IPS-18a (cell line): ENCODE data around the gene NPDC1.
A peak's percentile ranks its signal among the peaks of the same experiment; 100 is the strongest.

Experiments used
- H3K27ac ChIP-seq: one replicate; pipeline ENCODE4 v1.5.1; 2013; ENCODE audit warnings: low read length
- H3K27me3 ChIP-seq: one replicate; pipeline ENCODE4 v1.6.1; 2013; ENCODE audit warnings: mild to moderate bottlenecking, low read length; ENCODE audit not compliant: control insufficient read depth, insufficient read depth
- H3K36me3 ChIP-seq: one replicate; pipeline ENCODE4 v1.6.1; 2013; ENCODE audit warnings: low read depth, low read length; ENCODE audit not compliant: control insufficient read depth
- H3K4me1 ChIP-seq: one replicate; pipeline ENCODE4 v1.6.1; 2013; ENCODE audit warnings: low read depth, low read length; ENCODE audit not compliant: control insufficient read depth
- H3K4me3 ChIP-seq: one replicate; pipeline ENCODE4 v1.5.1; 2013; ENCODE audit warnings: low read length
- H3K9ac ChIP-seq: one replicate; pipeline ENCODE4 v1.6.1; 2013; ENCODE audit warnings: mild to moderate bottlenecking, low read length, moderate library complexity
- H3K9me3 ChIP-seq: one replicate; pipeline ENCODE4 v1.6.1; 2013; ENCODE audit warnings: low read depth, low read length; ENCODE audit not compliant: control insufficient read depth

Gene NPDC1

DNA sequence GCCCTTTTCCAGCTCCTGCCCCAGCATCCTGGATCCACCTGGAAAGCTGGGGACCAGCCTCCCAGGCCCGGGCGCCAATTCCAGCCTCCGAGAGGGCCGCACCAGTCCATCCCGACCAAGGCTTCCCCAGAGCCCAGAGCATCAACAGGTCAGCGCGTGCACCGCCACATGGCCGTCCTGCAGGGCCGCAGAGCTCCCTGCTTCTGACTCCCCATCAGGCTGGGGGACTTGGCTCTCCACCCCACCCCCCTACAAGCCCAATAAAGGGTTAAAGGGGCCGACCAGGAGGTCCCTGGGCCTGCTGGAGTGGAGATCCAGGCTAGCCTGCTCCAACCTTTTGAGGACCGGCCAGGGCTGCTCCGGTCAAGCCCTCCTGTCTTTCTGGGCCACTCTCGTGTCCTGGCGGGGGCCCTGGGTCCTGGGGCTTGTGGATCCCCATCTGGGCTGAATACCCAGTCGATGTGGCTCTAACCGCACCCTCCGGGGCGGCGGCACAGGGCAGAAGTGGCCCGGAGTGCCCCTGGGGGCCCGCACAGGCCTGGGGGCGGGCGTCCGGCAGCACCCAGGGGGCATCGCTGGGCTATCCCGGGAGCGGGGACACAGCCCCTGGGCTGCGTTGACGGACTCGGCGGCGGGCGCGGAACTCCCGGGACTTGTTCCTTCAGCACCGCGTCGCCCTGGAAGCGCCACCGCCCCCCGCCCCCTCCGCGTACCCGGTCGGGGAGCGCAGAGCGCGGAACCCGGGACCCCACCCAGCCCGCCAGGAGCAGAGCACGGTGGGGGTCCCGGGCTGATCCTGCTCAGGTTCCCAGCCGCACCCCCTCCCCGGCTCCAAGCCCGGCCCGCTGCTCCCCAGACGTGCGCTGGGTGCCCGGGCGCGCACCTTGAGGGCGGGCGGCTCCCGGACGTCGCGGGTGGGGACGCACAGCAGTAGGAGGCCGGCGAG is 7.3 kb upstream of the NPDC1 start:
- Histone ChIP-seq H3K4me1 (no peaks in the 10 kb centered on the region), H3K27me3 (peaks cover 80% of the 10 kb centered on the region), H3K27ac (no peak overlapping the region), H3K9me3 (no peaks in the 10 kb centered on the region), H3K4me3 (peak overlapping the region; percentile 27), H3K36me3 (no peaks in the 10 kb centered on the region), H3K9ac (no peak overlapping the region)

DNA sequence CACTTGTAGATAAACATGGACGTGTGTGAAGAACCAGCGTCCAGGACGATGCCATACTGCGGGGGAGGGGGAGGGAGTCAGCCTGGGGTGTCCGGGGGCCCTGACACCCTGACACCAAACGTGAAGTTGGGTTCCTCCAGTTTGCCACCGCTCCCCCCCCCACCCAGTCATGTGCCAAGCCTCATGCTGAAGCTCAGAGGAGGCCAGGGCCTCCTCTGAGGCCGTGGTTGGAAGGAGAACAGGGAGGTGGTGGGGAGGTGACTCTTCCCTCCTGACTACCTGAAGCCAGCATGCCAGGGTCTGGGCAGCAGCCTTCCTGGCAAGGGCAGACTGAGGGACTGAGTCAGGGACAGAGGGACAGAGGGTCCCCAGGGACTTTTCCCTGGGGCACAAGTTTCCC is 6.3 kb upstream of the NPDC1 start:
- Histone ChIP-seq H3K4me1 (no peaks in the 10 kb centered on the region), H3K9me3 (no peaks in the 10 kb centered on the region), H3K4me3 (no peak overlapping the region), H3K9ac (no peak overlapping the region), H3K36me3 (no peaks in the 10 kb centered on the region), H3K27ac (no peak overlapping the region), H3K27me3 (peaks cover 86% of the 10 kb centered on the region)

DNA sequence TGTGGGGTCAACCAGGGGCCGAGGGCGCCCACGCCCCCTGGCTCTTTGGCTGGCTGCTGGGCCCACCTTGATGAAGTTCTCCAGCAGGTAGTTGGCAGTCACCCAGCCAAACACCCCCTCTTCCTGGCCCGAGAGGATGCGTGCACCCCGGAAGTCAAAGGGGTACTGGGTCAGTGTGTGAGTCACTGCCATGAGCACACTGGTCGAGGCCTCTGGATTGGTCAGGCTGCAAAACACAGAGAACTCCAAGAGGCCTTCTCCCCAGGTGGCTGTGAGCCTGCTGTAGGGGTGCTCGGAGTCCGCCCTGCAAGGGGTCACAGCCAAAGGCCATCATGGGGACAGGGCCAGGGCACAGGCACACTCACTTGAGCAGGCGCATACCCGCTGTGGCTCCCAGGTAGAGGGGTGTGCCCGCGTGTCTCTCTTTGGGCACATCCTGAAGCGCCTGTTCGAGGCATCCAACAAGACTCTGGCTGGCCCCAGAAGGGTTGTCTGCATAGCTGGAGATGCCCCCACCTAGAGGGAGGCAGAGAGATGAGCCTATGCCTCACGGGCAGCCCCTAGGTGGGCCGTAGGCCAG is 5.3 kb upstream of the NPDC1 start:
- no peak overlapping the region for H3K27ac ChIP-seq
- no peak overlapping the region for H3K4me3 ChIP-seq
- H3K9ac ChIP-seq, result no peak overlapping the region
- no peaks in the 10 kb centered on the region for H3K9me3 ChIP-seq
- H3K4me1 ChIP-seq, result no peaks in the 10 kb centered on the region
- H3K36me3 ChIP-seq, result no peaks in the 10 kb centered on the region
- peaks cover 93% of the 10 kb centered on the region for H3K27me3 ChIP-seq

DNA sequence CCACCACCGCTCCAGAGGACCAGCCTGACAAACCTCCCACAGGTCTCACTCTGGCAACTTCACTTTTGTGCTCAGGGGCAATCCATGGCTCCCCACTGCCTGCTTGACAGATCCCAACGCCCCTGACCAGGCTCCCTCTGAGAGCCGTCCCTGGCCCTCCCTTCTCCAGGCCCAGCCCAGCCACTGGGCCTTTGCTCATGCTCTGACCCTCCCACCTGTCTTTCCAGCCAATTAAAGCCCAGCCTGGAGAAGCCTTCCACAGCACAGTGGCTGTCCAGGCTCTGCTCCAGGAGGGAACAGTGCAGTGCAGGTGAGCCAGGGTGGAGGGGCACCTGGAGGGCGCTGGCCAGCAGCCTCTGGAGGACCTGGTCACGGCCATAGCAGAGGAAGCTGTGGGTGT is 4.6 kb upstream of the NPDC1 start:
- peaks cover 88% of the 10 kb centered on the region for H3K27me3 ChIP-seq
- H3K9ac ChIP-seq, result no peak overlapping the region
- H3K9me3 ChIP-seq, result no peaks in the 10 kb centered on the region
- no peaks in the 10 kb centered on the region for H3K4me1 ChIP-seq
- no peak overlapping the region for H3K4me3 ChIP-seq
- no peaks in the 10 kb centered on the region for H3K36me3 ChIP-seq
- no peak overlapping the region for H3K27ac ChIP-seq

DNA sequence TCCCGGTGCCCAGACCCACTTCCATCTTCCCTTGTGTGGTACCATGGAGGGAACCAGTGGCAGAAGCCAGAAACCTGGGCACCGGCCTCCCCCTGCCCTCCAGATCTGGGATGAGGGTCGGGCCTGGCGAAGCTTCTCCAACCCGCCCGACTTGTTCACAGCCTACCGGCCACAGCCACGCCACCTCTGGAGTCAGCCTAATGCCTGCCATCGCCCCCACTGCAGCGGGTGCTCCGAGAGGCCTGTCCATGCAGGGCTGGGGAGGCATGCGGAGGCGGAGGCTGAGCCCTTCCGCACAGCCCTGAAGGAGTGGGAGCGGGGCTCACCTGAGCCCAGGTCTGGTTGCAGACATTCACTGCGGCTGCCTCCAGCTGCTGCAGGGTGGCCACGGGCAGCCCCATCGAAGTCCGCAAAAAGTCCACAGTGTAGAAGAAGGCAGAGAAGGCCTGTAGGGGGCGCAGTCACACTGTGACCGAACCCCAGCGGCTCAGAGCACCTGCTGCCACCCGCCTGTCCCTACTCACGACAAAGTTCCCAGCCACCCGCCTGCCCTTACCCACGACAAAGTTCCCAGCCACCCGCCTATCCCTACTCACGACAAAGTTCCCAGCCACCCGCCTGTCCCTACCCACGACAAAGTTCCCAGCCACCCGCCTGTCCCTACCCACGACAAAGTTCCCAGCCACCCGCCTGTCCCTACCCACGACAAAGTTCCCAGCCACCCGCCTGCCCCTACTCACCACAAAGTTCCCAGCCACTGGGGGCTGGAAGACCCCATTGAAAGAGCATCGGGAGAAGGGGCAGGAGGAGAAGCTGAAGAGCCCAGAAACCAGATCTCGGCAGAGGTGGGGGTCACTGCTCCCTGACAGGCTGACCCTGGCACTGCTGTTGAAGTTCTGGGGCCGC is 3.8 kb upstream of the NPDC1 start:
- Histone ChIP-seq H3K27me3 (peaks cover 88% of the 10 kb centered on the region), H3K4me1 (no peaks in the 10 kb centered on the region), H3K4me3 (no peak overlapping the region), H3K27ac (no peak overlapping the region), H3K36me3 (no peaks in the 10 kb centered on the region), H3K9me3 (no peaks in the 10 kb centered on the region), H3K9ac (no peak overlapping the region)

DNA sequence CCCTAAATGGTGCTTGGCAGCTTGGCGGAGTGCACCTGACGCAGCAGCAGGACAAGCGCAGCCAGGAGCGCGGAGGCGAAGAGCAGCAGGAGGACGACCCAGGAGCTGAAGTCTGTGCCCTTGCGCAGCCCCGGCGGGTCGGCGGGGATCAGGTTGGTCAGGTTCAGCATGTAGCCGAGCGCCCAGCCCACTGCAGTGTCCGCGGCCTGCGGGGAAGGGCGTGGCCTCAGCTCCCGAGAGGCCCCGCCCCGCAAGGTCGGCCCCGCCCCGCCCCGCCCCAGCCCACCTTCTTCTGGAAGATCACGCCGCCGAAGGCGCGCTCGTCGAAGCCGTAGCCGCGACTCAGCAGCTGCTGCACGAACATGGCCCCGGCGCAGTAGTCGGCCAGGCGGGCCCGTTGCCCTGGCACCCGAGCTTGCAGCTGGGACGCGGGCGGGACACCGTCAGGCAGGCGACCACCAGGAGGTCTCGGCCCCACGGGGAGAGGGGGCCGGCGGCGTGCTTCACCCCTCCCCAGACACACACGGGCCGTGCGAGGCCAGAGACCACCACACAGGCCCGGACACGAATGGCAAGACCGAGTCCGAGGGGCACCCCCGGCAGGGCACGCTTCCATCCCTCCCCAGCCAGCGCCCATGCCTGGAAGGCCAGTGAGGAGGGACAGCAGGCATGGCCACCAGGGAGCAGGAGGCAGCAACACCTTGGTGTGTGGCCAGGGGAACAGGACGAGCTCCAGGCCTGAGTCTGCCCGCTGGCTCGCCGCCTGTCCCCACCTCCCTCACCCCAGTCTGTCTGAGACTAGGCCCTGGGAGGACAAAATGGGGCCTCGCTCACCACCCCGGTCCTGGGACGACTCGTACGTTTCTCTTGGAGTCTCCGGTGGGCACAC is 2.9 kb upstream of the NPDC1 start:
- Histone ChIP-seq H3K27me3 (peaks cover 87% of the 10 kb centered on the region), H3K4me3 (no peak overlapping the region), H3K9me3 (no peaks in the 10 kb centered on the region), H3K27ac (no peak overlapping the region), H3K36me3 (no peaks in the 10 kb centered on the region), H3K4me1 (no peaks in the 10 kb centered on the region), H3K9ac (no peak overlapping the region)

DNA sequence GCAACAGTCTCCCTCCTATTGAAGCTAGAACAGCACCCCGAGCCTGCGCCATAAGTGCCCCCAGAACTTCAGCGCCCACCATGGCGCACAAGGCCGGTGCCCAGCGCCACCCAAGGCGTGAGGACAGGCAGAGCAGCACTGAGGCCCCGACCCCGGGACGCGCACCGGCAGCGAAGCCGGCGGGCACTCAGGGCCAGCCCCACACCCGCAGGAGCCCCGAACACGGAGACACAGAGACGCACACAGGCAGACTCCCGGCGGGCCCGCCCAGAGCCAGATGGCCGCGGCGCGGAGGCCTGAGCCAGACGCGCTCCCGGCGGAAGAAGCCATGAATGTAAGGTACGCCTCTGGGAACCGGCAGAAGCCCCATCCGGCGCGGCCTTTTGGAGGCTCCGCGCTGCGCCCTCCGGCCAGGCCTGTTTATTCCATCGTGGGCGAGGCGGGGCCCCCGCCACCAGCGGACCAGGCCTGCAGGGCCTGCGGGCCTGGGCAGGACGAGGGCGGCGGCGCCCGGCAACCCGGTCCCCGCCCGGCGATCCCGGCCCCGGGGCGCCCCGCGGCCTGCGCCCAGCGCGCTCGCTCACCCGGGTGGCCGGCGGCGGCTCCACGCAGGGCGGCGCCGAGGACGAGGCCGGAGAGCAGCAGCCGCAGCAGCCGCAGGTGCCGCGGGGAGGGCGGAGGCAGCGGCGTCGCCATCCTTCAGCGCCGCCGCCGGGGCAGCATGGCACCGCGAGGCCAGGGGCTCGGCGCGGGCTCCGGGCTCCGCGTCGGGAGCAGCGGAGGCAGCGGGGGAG is 486 bp downstream of the NPDC1 start:
- Histone ChIP-seq H3K27me3 (peaks cover 53% of the 10 kb centered on the region), H3K4me1 (no peaks in the 10 kb centered on the region), H3K27ac (no peak overlapping the region), H3K4me3 (peak overlapping the region; percentile 71), H3K36me3 (no peaks in the 10 kb centered on the region), H3K9ac (no peak overlapping the region), H3K9me3 (no peaks in the 10 kb centered on the region)

DNA sequence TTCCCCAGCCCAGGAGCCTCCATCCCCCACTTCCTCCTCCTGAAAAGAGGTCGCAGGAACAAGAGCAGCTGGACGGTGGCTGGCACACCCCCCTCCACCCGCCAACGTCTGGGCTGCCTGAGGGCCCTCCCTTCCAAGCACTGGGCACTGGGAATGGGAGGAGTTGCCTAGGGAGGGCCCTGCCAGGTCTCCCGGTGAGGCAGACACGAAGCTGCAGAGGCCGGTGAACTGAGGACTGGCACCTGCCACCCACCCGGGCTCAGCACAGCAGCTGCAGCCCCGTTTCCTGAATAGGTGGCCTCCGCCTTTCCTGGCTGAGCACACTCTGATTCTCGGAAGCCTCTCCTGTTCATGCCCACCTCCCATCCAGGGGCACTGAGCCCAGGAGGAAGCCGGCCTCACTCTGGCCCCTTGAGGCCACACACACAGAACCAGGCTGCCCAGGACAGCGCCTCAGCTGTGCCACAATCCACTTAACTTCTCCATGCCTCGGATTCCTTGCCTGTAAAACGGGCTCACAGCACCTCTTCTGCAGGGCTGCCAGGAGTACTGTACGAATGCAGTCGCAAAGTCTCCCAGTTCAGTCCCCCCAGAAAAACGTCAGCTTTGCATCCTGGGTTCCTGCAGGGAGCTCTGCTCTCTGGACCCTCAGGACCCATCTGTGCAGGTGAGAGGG is 1.3 kb downstream of the NPDC1 start:
- Histone ChIP-seq H3K4me3 (peak overlapping the region; percentile 55), H3K9ac (no peak overlapping the region), H3K27ac (no peak overlapping the region)

DNA sequence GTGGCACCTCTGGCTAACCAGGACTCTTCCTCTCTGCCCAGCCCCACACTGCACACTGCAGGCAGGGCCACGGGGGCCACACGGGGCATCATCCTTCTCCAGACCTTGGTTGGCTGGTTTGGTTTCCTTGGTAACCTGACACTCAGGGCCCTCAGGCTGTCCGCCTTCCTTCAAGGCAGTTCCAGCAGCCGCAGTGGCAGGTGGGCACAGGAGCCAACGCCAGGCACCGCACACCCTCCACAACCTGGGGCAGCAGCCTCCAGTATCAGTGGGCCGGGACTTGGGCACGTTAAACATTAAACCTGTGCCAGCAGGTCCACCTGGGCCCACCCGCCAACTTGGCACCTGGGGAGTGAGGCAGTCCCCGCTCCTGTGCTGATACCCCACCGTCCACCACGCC is 1.9 kb downstream of the NPDC1 start:
- Histone ChIP-seq H3K27ac (no peak overlapping the region), H3K36me3 (peaks cover 3% of the 10 kb centered on the region), H3K4me1 (no peaks in the 10 kb centered on the region), H3K27me3 (peaks cover 38% of the 10 kb centered on the region), H3K9ac (no peak overlapping the region), H3K4me3 (no peak overlapping the region), H3K9me3 (no peaks in the 10 kb centered on the region)

More for the DNA sequence above, 1.3 kb downstream of the NPDC1 start:
- peaks cover 3% of the 10 kb centered on the region for H3K36me3 ChIP-seq
- peaks cover 44% of the 10 kb centered on the region for H3K27me3 ChIP-seq
- H3K4me1 ChIP-seq, result no peaks in the 10 kb centered on the region
- H3K9me3 ChIP-seq, result no peaks in the 10 kb centered on the region
